AG04450 (cell line): ENCODE results near the gene VPS51. TPM values are rescaled to one million over a fixed set of nuclear protein-coding genes. Genes with fewer than 3 reads are reported as not detected.

Source experiments
- CTCF ChIA-PET: fragments of 300-600, 350-600 bp; formaldehyde crosslinking; extraction: SDS; loops from one replicate; lab custom pipeline; 2022; ENCODE audit warnings: antibody characterized with exemption, inconsistent platforms; lab: Charles Lee
- POLR2A ChIA-PET: fragments of 350-600 bp; formaldehyde crosslinking; extraction: SDS; loops from one replicate; lab custom pipeline; 2021; ENCODE audit warnings: antibody characterized with exemption, inconsistent platforms; lab: Yijun Ruan, JAX
- DNase-seq: peaks from one replicate; pipeline ENCODE4 v3.0.0-alpha.2; 2011; ENCODE audit warnings: low read depth, low spot score
- H3K27ac ChIP-seq: one replicate; pipeline ENCODE4 v1.5.1; 2012; ENCODE audit warnings: low read depth, low read length, control low read depth
- H3K27me3 ChIP-seq: one replicate; pipeline ENCODE4 v1.6.0; 2012; ENCODE audit warnings: low read length; ENCODE audit not compliant: control insufficient read depth, insufficient read depth
- H3K4me3 ChIP-seq: 2 replicates; pipeline ENCODE4 v1.5.1; 2011; ENCODE audit warnings: mild to moderate bottlenecking, low read depth, low read length, control low read depth
- H3K9me3 ChIP-seq: 2 replicates; pipeline ENCODE4 v1.5.1; 2012; ENCODE audit warnings: low read length; ENCODE audit not compliant: control insufficient read depth, insufficient read depth
- polyA plus RNA-seq: library from polyadenylated mRNA; depleted of rRNA; stranded (reverse); fragments of >200 nt; gene quantifications from 2 replicates; pipeline ENCODE4 v1.2.3, GENCODE V29; 2011
- TF ChIP-seq, protein P1 (sequence below): IDR thresholded peaks from 2 replicates; pipeline ENCODE4 v1.5.1; 2011; ENCODE audit warnings: low read depth, low read length, control low read depth, inconsistent platforms

The VPS51 gene
- polyA plus RNA-seq, 1 experiment, result 38.9 TPM

DNA sequence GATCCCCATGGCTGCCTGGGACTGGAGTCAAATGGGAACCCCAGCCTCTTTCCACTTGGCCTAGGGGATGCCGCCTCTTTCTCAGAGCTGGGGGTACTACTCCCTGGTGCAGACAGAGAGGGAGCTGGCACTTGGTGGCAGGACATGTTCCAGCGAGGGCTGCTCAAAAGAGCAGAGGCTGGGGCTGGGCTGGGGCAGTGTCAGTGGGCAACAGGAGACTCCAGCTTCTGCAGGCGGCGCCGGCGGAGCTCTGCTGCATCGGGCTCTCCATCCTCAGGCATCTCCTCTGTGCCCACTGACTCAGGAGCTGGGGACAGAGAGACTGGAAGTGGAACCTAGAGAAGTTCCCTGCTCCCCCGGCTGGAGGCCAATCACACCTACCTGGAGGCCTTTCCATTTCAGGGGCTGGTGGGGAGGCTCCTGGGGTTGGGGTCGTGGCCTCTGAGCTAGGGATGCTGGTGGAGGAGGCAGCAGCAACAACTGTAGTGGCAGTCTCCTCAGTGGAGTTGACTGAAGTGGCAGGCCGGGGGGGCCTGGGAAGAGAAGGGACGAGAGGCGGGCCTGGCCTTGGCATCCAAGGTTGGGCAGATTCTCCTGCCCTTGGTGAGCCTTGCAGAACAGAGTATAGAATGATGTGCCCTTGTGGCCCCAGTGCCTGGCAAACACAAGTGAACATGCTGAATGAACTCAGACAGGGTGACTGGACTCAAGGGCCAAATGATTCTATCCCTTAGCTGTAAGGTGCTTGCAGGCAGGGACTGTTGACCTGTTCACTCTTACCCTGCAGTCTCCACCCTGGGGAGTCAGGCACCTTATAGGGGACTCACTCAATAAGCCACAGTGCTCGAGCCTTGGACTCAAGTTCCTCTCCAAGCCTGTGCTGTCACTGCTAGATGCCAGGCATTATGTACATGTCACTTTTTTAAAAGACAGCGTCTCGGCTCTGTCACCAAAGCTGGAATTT is 32.5 kb downstream of the VPS51 start:
- Histone ChIP-seq H3K4me3 (no peak overlapping the region), H3K27ac (peak overlapping the region; percentile 21), H3K27me3 (no peaks in the 10 kb centered on the region), H3K9me3 (no peaks in the 10 kb centered on the region; the same call in 1 of the 2 replicates)
- no peak for DNase-seq
- CTCF ChIA-PET, result interaction anchor here (1.1 kb wide), 1 partner anchor 16 kb away, joined by 4 read pairs; no protein-coding TSS in a partner anchor
- POLR2A ChIA-PET, result no interaction called here
- TF ChIP-seq, protein P1, sequence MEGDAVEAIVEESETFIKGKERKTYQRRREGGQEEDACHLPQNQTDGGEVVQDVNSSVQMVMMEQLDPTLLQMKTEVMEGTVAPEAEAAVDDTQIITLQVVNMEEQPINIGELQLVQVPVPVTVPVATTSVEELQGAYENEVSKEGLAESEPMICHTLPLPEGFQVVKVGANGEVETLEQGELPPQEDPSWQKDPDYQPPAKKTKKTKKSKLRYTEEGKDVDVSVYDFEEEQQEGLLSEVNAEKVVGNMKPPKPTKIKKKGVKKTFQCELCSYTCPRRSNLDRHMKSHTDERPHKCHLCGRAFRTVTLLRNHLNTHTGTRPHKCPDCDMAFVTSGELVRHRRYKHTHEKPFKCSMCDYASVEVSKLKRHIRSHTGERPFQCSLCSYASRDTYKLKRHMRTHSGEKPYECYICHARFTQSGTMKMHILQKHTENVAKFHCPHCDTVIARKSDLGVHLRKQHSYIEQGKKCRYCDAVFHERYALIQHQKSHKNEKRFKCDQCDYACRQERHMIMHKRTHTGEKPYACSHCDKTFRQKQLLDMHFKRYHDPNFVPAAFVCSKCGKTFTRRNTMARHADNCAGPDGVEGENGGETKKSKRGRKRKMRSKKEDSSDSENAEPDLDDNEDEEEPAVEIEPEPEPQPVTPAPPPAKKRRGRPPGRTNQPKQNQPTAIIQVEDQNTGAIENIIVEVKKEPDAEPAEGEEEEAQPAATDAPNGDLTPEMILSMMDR, result no peak

DNA sequence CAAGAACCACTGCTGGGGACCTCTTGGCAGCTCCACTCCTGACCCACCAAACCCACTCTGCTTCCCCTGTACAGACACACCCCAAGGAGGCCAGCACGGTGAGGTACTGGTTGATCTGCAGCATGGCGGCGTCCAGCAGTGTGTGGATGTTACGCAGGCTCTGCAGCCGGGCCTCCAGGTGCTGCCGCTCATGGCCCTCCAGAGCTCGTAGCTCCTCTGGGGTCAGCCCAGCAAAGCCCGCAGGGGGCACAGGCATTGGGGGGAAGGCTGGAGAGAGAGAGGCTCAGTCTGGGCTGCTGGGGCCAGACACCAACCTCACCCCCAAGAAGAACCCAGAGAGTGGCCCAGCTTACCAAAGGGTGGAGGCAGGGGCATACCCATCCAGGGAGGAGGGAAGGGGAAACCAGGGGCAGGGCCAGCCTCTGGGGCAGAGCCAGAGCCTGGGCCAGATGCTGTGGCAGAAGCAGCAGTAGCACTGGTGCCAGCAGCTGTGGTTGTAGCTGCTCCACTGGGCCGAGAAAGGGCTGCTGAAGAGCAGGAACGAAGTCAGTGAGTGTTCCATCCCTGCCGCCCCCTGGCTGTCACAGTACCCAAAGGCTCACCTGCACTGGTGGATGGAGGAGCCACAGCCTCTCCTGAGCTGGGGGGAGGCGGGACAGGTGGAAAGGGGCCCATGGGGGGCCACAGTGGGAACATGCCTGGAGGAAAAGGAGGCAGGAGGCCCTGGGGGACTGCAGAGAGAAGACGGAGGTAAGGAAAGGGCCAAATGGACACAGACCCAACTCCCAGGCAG is 33.8 kb downstream of the VPS51 start:
- TF ChIP-seq, protein P1, result no peak
- H3K27me3 ChIP-seq, result no peaks in the 10 kb centered on the region
- no peak overlapping the region for H3K27ac ChIP-seq
- ChIA-PET CTCF (interaction anchor here (1.1 to 2.1 kb wide), 2 partner anchors 13 to 17 kb away, joined by 4 to 5 read pairs; partner anchors contain the start of gene ZNHIT2), POLR2A (interaction anchor here (1.4 kb wide), 1 partner anchor 8 kb away, joined by 4 read pairs; the partner anchor contains the start of genes FAU and MRPL49)
- DNase-seq, result no peak
- no peaks in the 10 kb centered on the region; the same call in 1 of the 2 replicates for H3K9me3 ChIP-seq
- H3K4me3 ChIP-seq, result no peak overlapping the region

DNA sequence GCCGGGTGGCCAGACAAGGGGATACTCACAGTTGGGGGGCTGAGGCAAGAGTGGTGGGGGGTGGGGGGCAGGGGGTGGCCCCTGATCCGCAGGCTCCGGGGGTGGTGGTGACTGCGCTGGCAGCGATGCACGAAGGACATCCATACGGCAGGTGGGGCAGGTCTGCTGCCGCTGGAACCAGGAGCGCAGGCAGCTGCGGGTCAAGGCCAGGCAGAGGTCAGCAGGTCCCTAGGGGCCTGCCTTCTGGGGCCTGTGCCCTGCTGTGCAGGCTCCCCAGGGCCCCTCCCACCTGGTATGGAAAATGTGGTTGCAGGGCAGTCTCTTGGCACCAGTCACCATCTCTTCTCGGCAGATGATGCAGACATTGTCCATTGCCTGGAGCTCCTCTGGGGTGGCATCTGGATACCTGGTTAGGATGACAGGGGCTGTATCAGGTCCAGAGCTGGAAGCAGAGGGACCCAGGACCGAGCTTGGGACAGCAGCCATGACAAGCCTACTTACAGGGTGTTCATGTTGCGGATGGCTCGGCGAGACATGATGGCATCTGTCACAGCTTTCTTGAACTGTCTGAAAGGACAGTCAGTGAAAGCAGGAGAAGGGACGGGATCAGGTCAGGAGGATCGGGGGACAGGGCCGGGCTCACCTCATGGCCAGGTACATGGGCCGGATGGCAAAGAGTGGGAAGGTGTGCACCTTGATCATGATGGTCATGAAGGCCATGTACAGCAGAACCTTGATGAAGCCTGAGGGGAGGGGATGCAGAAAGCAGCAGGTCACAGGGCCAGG is 34.8 kb downstream of the VPS51 start:
- H3K27me3 ChIP-seq, result no peaks in the 10 kb centered on the region
- no peaks in the 10 kb centered on the region; the same call in 1 of the 2 replicates for H3K9me3 ChIP-seq
- TF ChIP-seq, protein P1, result no peak
- CTCF ChIA-PET, result interaction anchor here (1.4 to 2.1 kb wide), 2 partner anchors 14 to 20 kb away, joined by 3 to 5 read pairs; partner anchors contain the start of gene ZNHIT2
- no peak overlapping the region for H3K4me3 ChIP-seq
- DNase-seq, result no peak
- POLR2A ChIA-PET, result interaction anchor here (1.4 kb wide), 1 partner anchor 9 kb away, joined by 4 read pairs; the partner anchor contains the start of genes FAU and MRPL49
- H3K27ac ChIP-seq, result no peak overlapping the region

DNA sequence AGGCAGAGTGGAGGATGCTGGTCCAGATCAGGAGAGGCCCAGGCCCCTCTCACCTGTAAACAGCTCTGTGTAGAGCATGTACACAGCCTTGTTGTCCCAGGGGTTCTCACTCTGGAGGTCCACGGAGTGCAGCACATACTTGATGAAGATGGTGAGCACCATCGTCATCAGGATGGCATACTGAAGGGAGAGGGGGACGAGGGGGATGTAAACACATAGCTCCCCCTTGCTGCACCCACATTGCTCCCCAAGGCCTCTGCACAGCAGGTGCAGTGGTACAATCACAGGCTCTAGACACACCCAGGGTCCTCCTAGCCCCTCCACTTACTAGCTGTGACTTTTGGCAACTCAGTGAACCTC is 35.4 kb downstream of the VPS51 start:
- TF ChIP-seq, protein P1, result no peak
- Histone ChIP-seq H3K27ac (no peak overlapping the region), H3K27me3 (no peaks in the 10 kb centered on the region), H3K4me3 (no peak overlapping the region), H3K9me3 (no peaks in the 10 kb centered on the region; the same call in 1 of the 2 replicates)
- ChIA-PET POLR2A (interaction anchor here (1.4 kb wide), 1 partner anchor 9 kb away, joined by 4 read pairs; the partner anchor contains the start of genes FAU and MRPL49), CTCF (interaction anchor here (1.4 to 2.1 kb wide), 2 partner anchors 14 to 21 kb away, joined by 3 to 5 read pairs; partner anchors contain the start of gene ZNHIT2)
- DNase-seq, result no peak
